ENCODE data around the gene SNW1. TPM values are rescaled to one million over a fixed set of nuclear protein-coding genes. Genes with fewer than 3 reads are reported as not detected.
A peak's percentile ranks its signal among the peaks of the same experiment; 100 is the strongest.

Gene SNW1
- total RNA-seq, 1 donor from 2014 or later = 105 TPM

- Histone ChIP-seq H4K20me1 (ENCODE audit: low read depth) (peaks cover 31% of the 10 kb centered on the region), H3K27me3 (no peaks in the 10 kb centered on the region), H3K9me3 (ENCODE audit: low read depth) (no peaks in the 10 kb centered on the region), H3K27ac (no peak within 1 kb of the TSS), H3K4me3 (peak within 1 kb of the TSS; percentile 96), H3K9ac (peak within 1 kb of the TSS; percentile 94), H3F3A (ENCODE audit: low read depth) (no peaks in the 10 kb centered on the region), H3K79me2 (ENCODE audit: low read depth) (peaks cover 82% of the 10 kb centered on the region), H3K36me3 (peaks cover 4% of the 10 kb centered on the region), H2AFZ (replicated peaks) (peak within 1 kb of the TSS; percentile 85), H3K4me2 (peak within 1 kb of the TSS; percentile 96), H3K4me1 (peaks cover 13% of the 10 kb centered on the region)
- peak within 1 kb of the TSS; percentile 99 for H3K27ac Mint-ChIP-seq
- H3K27me3 Mint-ChIP-seq (ENCODE audit: insufficient read depth, low read depth) = no peaks in the 10 kb centered on the region
- H3K36me3 Mint-ChIP-seq = no peaks in the 10 kb centered on the region
- peaks cover 19% of the 10 kb centered on the region for H3K4me1 Mint-ChIP-seq
- DNase-seq (ENCODE audit: low spot score) = peak; percentile 92
- TF ChIP-seq EZH2 (IDR thresholded peaks at IDR 0.05) = peak; percentile 19
- no peak for TF ChIP-seq EZH2phosphoT487 (IDR thresholded peaks at IDR 0.05)
- no peaks in the 10 kb centered on the region for H3K9me3 Mint-ChIP-seq
- H3K4me3 Mint-ChIP-seq = peak within 1 kb of the TSS; percentile 99
Measured at GRCh38 chr14:77707724-77708408, 53.1 kb downstream of the SNW1 start, which contains the start of the genes ALKBH1 and SLIRP. Gene ALKBH1 (minus strand): TSS chr14:77708023. CDS start chr14:77708004, 19 bp downstream. Gene SLIRP (plus strand): TSS chr14:77708103. CDS start chr14:77708112, 9 bp downstream.

GRCh38 chr14:77707355-77707723, 53.6 kb downstream of the SNW1 start:
- peak; percentile 40 for TF ChIP-seq CTCF (IDR thresholded peaks at IDR 0.05)
- TF ChIP-seq EZH2phosphoT487 (IDR thresholded peaks at IDR 0.05) = no peak
- Mint-ChIP-seq H3K4me1 (peaks cover 19% of the 10 kb centered on the region), H3K36me3 (no peaks in the 10 kb centered on the region), H3K27ac (peak overlapping the region; percentile 92), H3K27me3 (ENCODE audit: insufficient read depth, low read depth) (no peaks in the 10 kb centered on the region), H3K9me3 (no peaks in the 10 kb centered on the region), H3K4me3 (peak overlapping the region; percentile 99)
- peaks cover 4% of the 10 kb centered on the region for H3K36me3 ChIP-seq
- peaks cover 31% of the 10 kb centered on the region for H4K20me1 ChIP-seq (ENCODE audit: low read depth)
- H3K4me1 ChIP-seq = peaks cover 13% of the 10 kb centered on the region
- H3F3A ChIP-seq (ENCODE audit: low read depth) = no peaks in the 10 kb centered on the region
- peak overlapping the region; percentile 85 for H2AFZ ChIP-seq (replicated peaks)
- H3K9me3 ChIP-seq (ENCODE audit: low read depth) = no peaks in the 10 kb centered on the region
- DNase-seq (ENCODE audit: low spot score) = peak; percentile 54
- H3K27ac ChIP-seq = no peak overlapping the region
- peak overlapping the region; percentile 96 for H3K4me3 ChIP-seq
- H3K27me3 ChIP-seq = no peaks in the 10 kb centered on the region
- peaks cover 77% of the 10 kb centered on the region for H3K79me2 ChIP-seq (ENCODE audit: low read depth)
- H3K4me2 ChIP-seq = peak overlapping the region; percentile 96
- peak overlapping the region; percentile 94 for H3K9ac ChIP-seq

- Histone ChIP-seq H3K79me2 (ENCODE audit: low read depth) (no peaks in the 10 kb centered on the region), H3K9ac (no peak overlapping the region), H3K27me3 (no peaks in the 10 kb centered on the region), H3F3A (ENCODE audit: low read depth) (no peaks in the 10 kb centered on the region), H3K4me3 (no peak overlapping the region), H3K9me3 (ENCODE audit: low read depth) (no peaks in the 10 kb centered on the region), H2AFZ (replicated peaks) (no peak overlapping the region), H3K36me3 (no peaks in the 10 kb centered on the region), H3K4me1 (no peaks in the 10 kb centered on the region), H3K27ac (no peak overlapping the region), H4K20me1 (ENCODE audit: low read depth) (no peaks in the 10 kb centered on the region), H3K4me2 (no peak overlapping the region)
- no peaks in the 10 kb centered on the region for H3K27me3 Mint-ChIP-seq (ENCODE audit: insufficient read depth, low read depth)
- H3K36me3 Mint-ChIP-seq = peaks cover 15% of the 10 kb centered on the region
- no peak for DNase-seq (ENCODE audit: low spot score)
- H3K4me1 Mint-ChIP-seq = no peaks in the 10 kb centered on the region
- TF ChIP-seq EZH2phosphoT487 (IDR thresholded peaks at IDR 0.05) = no peak
- TF ChIP-seq EZH2 (IDR thresholded peaks at IDR 0.05) = no peak
- no peak for TF ChIP-seq CTCF (IDR thresholded peaks at IDR 0.05)
- H3K9me3 Mint-ChIP-seq = no peaks in the 10 kb centered on the region
- H3K4me3 Mint-ChIP-seq = no peak overlapping the region
- no peak overlapping the region for H3K27ac Mint-ChIP-seq
Measured at GRCh38 chr14:77691259-77691658, 69.7 kb downstream of the SNW1 start.

- H3K36me3 ChIP-seq = no peaks in the 10 kb centered on the region
- no peaks in the 10 kb centered on the region for H3K79me2 ChIP-seq (ENCODE audit: low read depth)
- H3K4me1 Mint-ChIP-seq = no peaks in the 10 kb centered on the region
- H3K9me3 ChIP-seq (ENCODE audit: low read depth) = no peaks in the 10 kb centered on the region
- no peaks in the 10 kb centered on the region for H4K20me1 ChIP-seq (ENCODE audit: low read depth)
- DNase-seq (ENCODE audit: low spot score) = no peak
- TF ChIP-seq EZH2 (IDR thresholded peaks at IDR 0.05) = no peak
- TF ChIP-seq EZH2phosphoT487 (IDR thresholded peaks at IDR 0.05) = no peak
- no peak for TF ChIP-seq CTCF (IDR thresholded peaks at IDR 0.05)
- H3F3A ChIP-seq (ENCODE audit: low read depth) = no peaks in the 10 kb centered on the region
- peaks cover 2% of the 10 kb centered on the region for H3K27me3 Mint-ChIP-seq (ENCODE audit: insufficient read depth, low read depth)
- H3K4me1 ChIP-seq = no peaks in the 10 kb centered on the region
- no peaks in the 10 kb centered on the region for H3K9me3 Mint-ChIP-seq
- no peak overlapping the region for H2AFZ ChIP-seq (replicated peaks)
- H3K9ac ChIP-seq = no peak overlapping the region
- no peaks in the 10 kb centered on the region for H3K27me3 ChIP-seq
- H3K4me2 ChIP-seq = no peak overlapping the region
- no peak overlapping the region for H3K27ac ChIP-seq
- peaks cover 11% of the 10 kb centered on the region for H3K36me3 Mint-ChIP-seq
- H3K4me3 ChIP-seq = no peak overlapping the region
- no peak overlapping the region for H3K4me3 Mint-ChIP-seq
- no peak overlapping the region for H3K27ac Mint-ChIP-seq
Measured at GRCh38 chr14:77682158-77682553, 78.8 kb downstream of the SNW1 start.
